ENCODE data around the gene PARN. TPM values are rescaled to one million over a fixed set of nuclear protein-coding genes. Genes with fewer than 3 reads are reported as not detected.
"Not testable (repeated sequence)": the region's sequence is repeated elsewhere in the genome, so short reads cannot be mapped to it uniquely, and the experiment has no call there.

PARN gene
- total RNA-seq, 1 experiment from 2014 or later = 57.8 TPM

DNA sequence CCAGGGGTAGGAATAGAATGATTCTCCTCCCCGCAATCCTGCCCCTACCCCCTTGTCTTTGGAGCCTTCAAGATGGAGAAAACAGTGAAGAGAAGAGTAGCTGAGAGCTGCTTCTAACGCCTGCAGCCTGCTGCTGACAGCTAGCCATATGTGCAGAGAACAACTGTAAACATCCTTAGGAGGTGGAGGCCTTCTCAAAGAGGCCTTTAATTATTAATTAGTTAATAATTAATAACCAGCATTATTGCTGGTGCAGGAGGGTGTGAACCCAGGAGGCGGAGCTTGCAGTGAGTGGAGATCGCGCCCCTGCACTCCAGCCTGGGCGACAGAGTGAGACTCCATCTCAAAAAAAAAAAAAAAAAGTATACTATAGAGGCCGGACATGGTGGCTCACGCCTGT is 11.1 kb upstream of the PARN start:
- DNase-seq (ENCODE audit: low read depth, low spot score) (no peak), ATAC-seq (no peak)
- ChIA-PET POLR2A (no interaction called here), CTCF (no interaction called here)
- peaks cover 12% of the 10 kb centered on the region for H3K36me3 ChIP-seq (ENCODE audit: control insufficient read depth, insufficient read depth, low read length)
- intact Hi-C loops (cut with micrococcal nuclease; ENCODE audit: unreplicated experiment) (no loop called here), in situ Hi-C loops (cut with HindIII; ENCODE audit: low pct_unique_long_range_greater_than_20kb, low sequenced_read_pairs) (no loop called here)
- no peaks in the 10 kb centered on the region for H3K9me3 ChIP-seq (ENCODE audit: control insufficient read depth, insufficient read depth, low read depth, low read length)
- no peak overlapping the region for H3K27ac ChIP-seq (ENCODE audit: low read length)
- no peak overlapping the region for H3K4me3 ChIP-seq (ENCODE audit: low read depth in 2 of 2, low read length in 2 of 2)
- BruUV-seq (replicated peaks) = no TSS peak
- H3K4me1 ChIP-seq (ENCODE audit: control insufficient read depth, insufficient read depth, low read length) = 0 out of 2 replicates have a peak, but pooled peaks cover 5% of the 10 kb centered on the region
- no peaks in the 10 kb centered on the region for H3K27me3 ChIP-seq (ENCODE audit: control insufficient read depth, insufficient read depth, low read length)
- no peak for TF ChIP-seq POLR2AphosphoS5 (IDR thresholded peaks at IDR 0.05; ENCODE audit: low read depth, low read length)
- TF ChIP-seq, protein P1, sequence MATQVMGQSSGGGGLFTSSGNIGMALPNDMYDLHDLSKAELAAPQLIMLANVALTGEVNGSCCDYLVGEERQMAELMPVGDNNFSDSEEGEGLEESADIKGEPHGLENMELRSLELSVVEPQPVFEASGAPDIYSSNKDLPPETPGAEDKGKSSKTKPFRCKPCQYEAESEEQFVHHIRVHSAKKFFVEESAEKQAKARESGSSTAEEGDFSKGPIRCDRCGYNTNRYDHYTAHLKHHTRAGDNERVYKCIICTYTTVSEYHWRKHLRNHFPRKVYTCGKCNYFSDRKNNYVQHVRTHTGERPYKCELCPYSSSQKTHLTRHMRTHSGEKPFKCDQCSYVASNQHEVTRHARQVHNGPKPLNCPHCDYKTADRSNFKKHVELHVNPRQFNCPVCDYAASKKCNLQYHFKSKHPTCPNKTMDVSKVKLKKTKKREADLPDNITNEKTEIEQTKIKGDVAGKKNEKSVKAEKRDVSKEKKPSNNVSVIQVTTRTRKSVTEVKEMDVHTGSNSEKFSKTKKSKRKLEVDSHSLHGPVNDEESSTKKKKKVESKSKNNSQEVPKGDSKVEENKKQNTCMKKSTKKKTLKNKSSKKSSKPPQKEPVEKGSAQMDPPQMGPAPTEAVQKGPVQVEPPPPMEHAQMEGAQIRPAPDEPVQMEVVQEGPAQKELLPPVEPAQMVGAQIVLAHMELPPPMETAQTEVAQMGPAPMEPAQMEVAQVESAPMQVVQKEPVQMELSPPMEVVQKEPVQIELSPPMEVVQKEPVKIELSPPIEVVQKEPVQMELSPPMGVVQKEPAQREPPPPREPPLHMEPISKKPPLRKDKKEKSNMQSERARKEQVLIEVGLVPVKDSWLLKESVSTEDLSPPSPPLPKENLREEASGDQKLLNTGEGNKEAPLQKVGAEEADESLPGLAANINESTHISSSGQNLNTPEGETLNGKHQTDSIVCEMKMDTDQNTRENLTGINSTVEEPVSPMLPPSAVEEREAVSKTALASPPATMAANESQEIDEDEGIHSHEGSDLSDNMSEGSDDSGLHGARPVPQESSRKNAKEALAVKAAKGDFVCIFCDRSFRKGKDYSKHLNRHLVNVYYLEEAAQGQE (IDR thresholded peaks at IDR 0.05; ENCODE audit: insufficient read depth in 1 of 2, low read depth in 2 of 2, low read length in 1 of 2) = no peak
- TF ChIP-seq SIN3A (IDR thresholded peaks at IDR 0.05; ENCODE audit: borderline replicate concordance, insufficient read depth, low read depth, low read length) = no peak
- no peak for TF ChIP-seq TCF7L2 (IDR thresholded peaks at IDR 0.05; ENCODE audit: low read depth, low read length)
- TF ChIP-seq, protein P2, sequence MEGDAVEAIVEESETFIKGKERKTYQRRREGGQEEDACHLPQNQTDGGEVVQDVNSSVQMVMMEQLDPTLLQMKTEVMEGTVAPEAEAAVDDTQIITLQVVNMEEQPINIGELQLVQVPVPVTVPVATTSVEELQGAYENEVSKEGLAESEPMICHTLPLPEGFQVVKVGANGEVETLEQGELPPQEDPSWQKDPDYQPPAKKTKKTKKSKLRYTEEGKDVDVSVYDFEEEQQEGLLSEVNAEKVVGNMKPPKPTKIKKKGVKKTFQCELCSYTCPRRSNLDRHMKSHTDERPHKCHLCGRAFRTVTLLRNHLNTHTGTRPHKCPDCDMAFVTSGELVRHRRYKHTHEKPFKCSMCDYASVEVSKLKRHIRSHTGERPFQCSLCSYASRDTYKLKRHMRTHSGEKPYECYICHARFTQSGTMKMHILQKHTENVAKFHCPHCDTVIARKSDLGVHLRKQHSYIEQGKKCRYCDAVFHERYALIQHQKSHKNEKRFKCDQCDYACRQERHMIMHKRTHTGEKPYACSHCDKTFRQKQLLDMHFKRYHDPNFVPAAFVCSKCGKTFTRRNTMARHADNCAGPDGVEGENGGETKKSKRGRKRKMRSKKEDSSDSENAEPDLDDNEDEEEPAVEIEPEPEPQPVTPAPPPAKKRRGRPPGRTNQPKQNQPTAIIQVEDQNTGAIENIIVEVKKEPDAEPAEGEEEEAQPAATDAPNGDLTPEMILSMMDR (IDR thresholded peaks at IDR 0.05) = no peak

DNA sequence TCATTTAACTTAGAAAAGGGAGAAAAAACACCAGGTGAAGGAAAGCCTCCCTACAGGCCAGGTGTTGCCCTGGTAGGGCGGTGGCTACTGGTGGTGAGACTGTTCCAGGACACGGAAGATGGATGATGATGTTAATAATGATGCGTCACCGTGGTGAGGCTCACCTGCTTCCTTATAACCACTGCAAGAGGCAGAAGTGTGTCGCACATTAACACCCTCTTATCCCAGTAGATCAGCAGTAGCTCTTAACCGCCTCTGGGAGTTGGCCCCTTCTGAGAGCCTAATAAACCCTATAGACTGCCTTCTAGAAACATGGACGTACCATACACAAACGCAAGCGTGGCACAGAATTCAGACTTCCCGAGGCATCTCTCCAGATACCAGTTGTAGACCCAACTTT is 10.5 kb upstream of the PARN start:
- POLR2A ChIA-PET = interaction anchor here (0.7 kb wide), 1 partner anchor 210 kb away, joined by 3 read pairs; no protein-coding TSS in a partner anchor
- peaks cover 10% of the 10 kb centered on the region for H3K4me1 ChIP-seq (ENCODE audit: control insufficient read depth, insufficient read depth, low read length)
- DNase-seq (ENCODE audit: low read depth, low spot score) = no peak
- no peaks in the 10 kb centered on the region for H3K27me3 ChIP-seq (ENCODE audit: control insufficient read depth, insufficient read depth, low read length)
- H3K27ac ChIP-seq (ENCODE audit: low read length) = no peak overlapping the region
- H3K4me3 ChIP-seq (ENCODE audit: low read depth in 2 of 2, low read length in 2 of 2) = no peak overlapping the region
- BruUV-seq (replicated peaks) = no TSS peak
- no peaks in the 10 kb centered on the region for H3K9me3 ChIP-seq (ENCODE audit: control insufficient read depth, insufficient read depth, low read depth, low read length)
- H3K36me3 ChIP-seq (ENCODE audit: control insufficient read depth, insufficient read depth, low read length) = peaks cover 10% of the 10 kb centered on the region
- CTCF ChIA-PET = no interaction called here
- peak; percentile 30; the same call in 1 of the 2 replicates for ATAC-seq
- in situ Hi-C loops (cut with HindIII; ENCODE audit: low pct_unique_long_range_greater_than_20kb, low sequenced_read_pairs) = no loop called here
- intact Hi-C loops (cut with micrococcal nuclease; ENCODE audit: unreplicated experiment) = no loop called here
- TF ChIP-seq, protein P2 (IDR thresholded peaks at IDR 0.05) = no peak
- TF ChIP-seq POLR2AphosphoS5 (IDR thresholded peaks at IDR 0.05; ENCODE audit: low read depth, low read length) (no peak), TCF7L2 (IDR thresholded peaks at IDR 0.05; ENCODE audit: low read depth, low read length) (no peak), SIN3A (IDR thresholded peaks at IDR 0.05; ENCODE audit: borderline replicate concordance, insufficient read depth, low read depth, low read length) (no peak)
- TF ChIP-seq, protein P1 (IDR thresholded peaks at IDR 0.05; ENCODE audit: insufficient read depth in 1 of 2, low read depth in 2 of 2, low read length in 1 of 2) = no peak

DNA sequence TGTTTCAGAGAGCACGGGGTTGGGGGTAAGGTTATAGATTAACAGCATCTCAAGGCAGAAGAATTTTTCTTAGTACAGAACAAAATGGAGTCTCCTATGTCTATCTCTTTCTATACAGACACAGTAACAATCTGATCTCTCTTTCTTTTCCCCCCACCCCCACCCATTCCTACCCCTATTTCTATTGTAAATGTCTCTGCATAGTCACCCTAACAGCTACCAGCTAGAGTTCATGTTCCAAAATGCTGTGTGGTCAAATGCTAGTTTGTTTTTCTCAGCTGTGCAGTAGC is 6.8 kb upstream of the PARN start:
- H3K27ac ChIP-seq (ENCODE audit: low read length); H3K4me3 ChIP-seq (ENCODE audit: low read depth in 2 of 2, low read length in 2 of 2); H3K36me3 ChIP-seq (ENCODE audit: control insufficient read depth, insufficient read depth, low read length); intact Hi-C loops (cut with micrococcal nuclease; ENCODE audit: unreplicated experiment); H3K9me3 ChIP-seq (ENCODE audit: control insufficient read depth, insufficient read depth, low read depth, low read length); BruUV-seq (replicated peaks); DNase-seq (ENCODE audit: low read depth, low spot score); ATAC-seq; CTCF ChIA-PET; in situ Hi-C loops (cut with HindIII; ENCODE audit: low pct_unique_long_range_greater_than_20kb, low sequenced_read_pairs); H3K27me3 ChIP-seq (ENCODE audit: control insufficient read depth, insufficient read depth, low read length): not testable (repeated sequence)
- H3K4me1 ChIP-seq (ENCODE audit: control insufficient read depth, insufficient read depth, low read length) = peaks cover 28% of the 10 kb centered on the region
- POLR2A ChIA-PET = interaction anchor here (0.6 kb wide), 1 partner anchor 8 kb away, joined by 9 read pairs; no protein-coding TSS in a partner anchor
